Osteoblast (primary cell): ENCODE data around the gene ADCY10. TPM values are rescaled to one million over a fixed set of nuclear protein-coding genes. Genes with fewer than 3 reads are reported as not detected.

ENCODE experiments used
- DNase-seq: peaks from one replicate; pipeline ENCODE4 v3.0.0; 2011; ENCODE audit warnings: low spot score, mixed read lengths; ENCODE audit not compliant: insufficient read length; ENCODE audit errors: missing footprints
- H2AFZ ChIP-seq: 2 replicates; pipeline ENCODE4 v1.6.0; 2011; ENCODE audit warnings: mild to moderate bottlenecking, low read length
- H3K27ac ChIP-seq: 2 replicates; pipeline ENCODE4 v1.5.1; 2011; ENCODE audit warnings: mild to moderate bottlenecking, low read depth, low read length, moderate library complexity
- H3K27me3 ChIP-seq: 2 replicates; pipeline ENCODE4 v1.6.0; 2012; ENCODE audit warnings: mild to moderate bottlenecking, control low read depth, inconsistent platforms, low read length, moderate library complexity; ENCODE audit not compliant: insufficient read depth
- H3K36me3 ChIP-seq: 2 replicates; pipeline ENCODE4 v1.5.1; 2011; ENCODE audit warnings: mild to moderate bottlenecking, low read length, control low read depth, moderate library complexity; ENCODE audit not compliant: insufficient read depth
- H3K4me1 ChIP-seq: 2 replicates; pipeline ENCODE4 v1.5.1; 2011; ENCODE audit warnings: mild to moderate bottlenecking, low read length, control low read depth, moderate library complexity; ENCODE audit not compliant: insufficient read depth
- H3K4me2 ChIP-seq: 2 replicates; pipeline ENCODE4 v1.6.0; 2011; ENCODE audit warnings: mild to moderate bottlenecking, low read length; ENCODE audit not compliant: insufficient read depth
- H3K4me3 ChIP-seq: fragments of 200-600 bp; sonication (generic); 3 replicates; pipeline ENCODE4 v1.5.1; 2012; ENCODE audit warnings: mild to moderate bottlenecking, low read length, inconsistent platforms; ENCODE audit not compliant: insufficient read depth
- H3K79me2 ChIP-seq: 2 replicates; pipeline ENCODE4 v1.6.0; 2012; ENCODE audit warnings: mild to moderate bottlenecking, low read length, control low read depth, inconsistent platforms; ENCODE audit not compliant: insufficient read depth
- H3K9me3 ChIP-seq: 2 replicates; pipeline ENCODE4 v1.5.1; 2011; ENCODE audit warnings: low read depth, low read length, control low read depth
- H4K20me1 ChIP-seq: 2 replicates; pipeline ENCODE4 v1.6.0; 2012; ENCODE audit warnings: mild to moderate bottlenecking, low read length, control low read depth; ENCODE audit not compliant: insufficient read depth
- total RNA-seq: library from RNA; depleted of rRNA; stranded (reverse); fragments of >200 nt; gene quantifications from 2 replicates; pipeline ENCODE4 v1.2.3, GENCODE V29; 2012
- TF ChIP-seq, protein P1 (sequence below): IDR thresholded peaks from 2 replicates; pipeline ENCODE4 v1.5.1; 2011; ENCODE audit warnings: mild to moderate bottlenecking, low read depth, low read length, moderate library complexity; ENCODE audit errors: extremely low read depth

The ADCY10 gene
- total RNA-seq, 1 donor, result 0.36 TPM

GRCh38 chr1:167856711-167857418 is 57.1 kb downstream of the ADCY10 start:
- H3K4me1 ChIP-seq, result no peaks in the 10 kb centered on the region
- H3K4me2 ChIP-seq, result no peak overlapping the region
- no peak overlapping the region for H3K27ac ChIP-seq
- H2AFZ ChIP-seq, result no peak overlapping the region
- no peaks in the 10 kb centered on the region for H3K36me3 ChIP-seq
- H4K20me1 ChIP-seq, result no peaks in the 10 kb centered on the region
- TF ChIP-seq, protein P1, sequence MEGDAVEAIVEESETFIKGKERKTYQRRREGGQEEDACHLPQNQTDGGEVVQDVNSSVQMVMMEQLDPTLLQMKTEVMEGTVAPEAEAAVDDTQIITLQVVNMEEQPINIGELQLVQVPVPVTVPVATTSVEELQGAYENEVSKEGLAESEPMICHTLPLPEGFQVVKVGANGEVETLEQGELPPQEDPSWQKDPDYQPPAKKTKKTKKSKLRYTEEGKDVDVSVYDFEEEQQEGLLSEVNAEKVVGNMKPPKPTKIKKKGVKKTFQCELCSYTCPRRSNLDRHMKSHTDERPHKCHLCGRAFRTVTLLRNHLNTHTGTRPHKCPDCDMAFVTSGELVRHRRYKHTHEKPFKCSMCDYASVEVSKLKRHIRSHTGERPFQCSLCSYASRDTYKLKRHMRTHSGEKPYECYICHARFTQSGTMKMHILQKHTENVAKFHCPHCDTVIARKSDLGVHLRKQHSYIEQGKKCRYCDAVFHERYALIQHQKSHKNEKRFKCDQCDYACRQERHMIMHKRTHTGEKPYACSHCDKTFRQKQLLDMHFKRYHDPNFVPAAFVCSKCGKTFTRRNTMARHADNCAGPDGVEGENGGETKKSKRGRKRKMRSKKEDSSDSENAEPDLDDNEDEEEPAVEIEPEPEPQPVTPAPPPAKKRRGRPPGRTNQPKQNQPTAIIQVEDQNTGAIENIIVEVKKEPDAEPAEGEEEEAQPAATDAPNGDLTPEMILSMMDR, result no peak
- no peaks in the 10 kb centered on the region for H3K27me3 ChIP-seq
- H3K79me2 ChIP-seq, result no peaks in the 10 kb centered on the region
- H3K9me3 ChIP-seq, result no peaks in the 10 kb centered on the region
- no peak overlapping the region for H3K4me3 ChIP-seq
- no peak for DNase-seq

GRCh38 chr1:167854184-167854583 is 59.8 kb downstream of the ADCY10 start:
- no peak for DNase-seq
- Histone ChIP-seq H3K79me2 (no peaks in the 10 kb centered on the region), H3K4me2 (no peak overlapping the region), H2AFZ (no peak overlapping the region), H3K27me3 (no peaks in the 10 kb centered on the region), H4K20me1 (no peaks in the 10 kb centered on the region), H3K36me3 (no peaks in the 10 kb centered on the region), H3K4me3 (no peak overlapping the region), H3K4me1 (no peaks in the 10 kb centered on the region), H3K9me3 (no peaks in the 10 kb centered on the region), H3K27ac (no peak overlapping the region)
- TF ChIP-seq, protein P1, result no peak

- no peaks in the 10 kb centered on the region for H3K4me1 ChIP-seq
- TF ChIP-seq, protein P1, result no peak
Measured at GRCh38 chr1:167849666-167850065, 64.3 kb downstream of the ADCY10 start.

DNA sequence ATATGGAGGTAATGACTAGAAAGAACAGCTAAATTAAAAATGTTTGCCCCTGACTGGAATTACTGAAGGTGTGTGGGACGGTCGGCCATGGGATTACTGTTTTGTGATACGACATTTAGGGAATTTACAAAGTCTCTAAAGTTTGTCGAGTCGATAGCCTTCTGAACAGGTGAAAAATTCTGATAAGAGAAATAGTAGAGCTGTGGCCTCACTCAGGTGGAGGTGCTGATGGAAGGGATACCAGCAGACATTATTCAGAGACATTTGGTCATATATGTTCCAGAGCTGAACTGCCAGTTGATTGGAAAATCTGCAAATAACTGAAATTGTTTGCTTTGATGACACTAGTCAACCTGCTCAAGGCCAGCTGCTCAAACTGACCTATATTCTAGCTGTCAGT is 71.1 kb downstream of the ADCY10 start:
- no peaks in the 10 kb centered on the region for H4K20me1 ChIP-seq
- H3K9me3 ChIP-seq, result no peaks in the 10 kb centered on the region

More at GRCh38 chr1:167849666-167850065, 64.3 kb downstream of the ADCY10 start:
- Histone ChIP-seq H3K36me3 (no peaks in the 10 kb centered on the region), H3K9me3 (no peaks in the 10 kb centered on the region), H4K20me1 (no peaks in the 10 kb centered on the region), H3K4me2 (no peak overlapping the region), H3K79me2 (no peaks in the 10 kb centered on the region), H3K27ac (no peak overlapping the region), H2AFZ (no peak overlapping the region), H3K27me3 (no peaks in the 10 kb centered on the region), H3K4me3 (no peak overlapping the region)
- no peak for DNase-seq

More for the DNA sequence above, 71.1 kb downstream of the ADCY10 start:
- H2AFZ ChIP-seq, result no peak overlapping the region
- no peaks in the 10 kb centered on the region for H3K36me3 ChIP-seq
- TF ChIP-seq, protein P1, result no peak
- no peaks in the 10 kb centered on the region for H3K4me1 ChIP-seq
- no peak overlapping the region for H3K27ac ChIP-seq
- no peaks in the 10 kb centered on the region for H3K79me2 ChIP-seq
- no peaks in the 10 kb centered on the region for H3K27me3 ChIP-seq
- H3K4me3 ChIP-seq, result no peak overlapping the region
- DNase-seq, result no peak
- no peak overlapping the region for H3K4me2 ChIP-seq
